ENCODE measurements around the gene SFPQ.
A peak's percentile ranks its signal among the peaks of the same experiment; 100 is the strongest.
"Not testable (repeated sequence)": the region's sequence is repeated elsewhere in the genome, so short reads cannot be mapped to it uniquely, and the experiment has no call there.

The SFPQ gene

DNA sequence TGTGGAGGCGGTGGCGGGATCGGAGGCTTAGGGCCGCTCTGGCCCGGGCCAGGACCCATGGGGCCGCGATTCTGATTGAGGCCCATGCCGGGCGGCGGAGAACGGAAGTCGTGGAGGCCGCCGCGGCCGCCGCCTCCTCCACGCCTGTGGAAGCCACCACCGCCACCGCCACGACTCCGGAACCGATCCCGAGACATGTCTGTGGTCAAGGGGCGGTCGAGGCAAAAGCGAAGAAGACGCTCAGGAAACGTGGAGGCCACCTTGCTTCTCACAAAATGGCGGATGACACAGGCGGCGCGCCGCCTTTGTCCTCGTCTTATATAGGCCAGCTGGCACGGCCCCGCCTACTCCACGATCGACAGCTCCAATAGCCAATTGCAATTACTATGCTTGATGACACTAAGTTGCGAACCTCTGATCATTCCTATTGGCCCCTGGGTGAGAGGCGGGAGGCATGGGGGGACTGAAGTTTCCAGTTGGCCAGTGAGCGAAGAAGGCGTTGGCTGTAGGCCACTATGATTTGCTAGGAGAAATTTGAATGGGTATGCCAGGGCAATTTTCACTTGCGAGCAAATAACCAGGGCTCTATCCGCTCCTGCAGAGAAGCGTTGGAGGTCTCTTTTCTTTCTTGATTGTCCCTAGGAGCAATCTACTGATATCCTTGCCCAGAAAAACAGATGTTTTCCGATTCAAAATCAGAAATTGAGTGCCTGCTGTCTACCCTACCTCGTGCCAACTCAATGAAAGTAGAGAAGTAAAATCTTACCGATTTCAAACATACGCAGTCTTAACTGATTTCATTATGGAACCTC, at the start of gene SFPQ:
SFPQ (minus strand) TSS at position 293 of the 812 bp plus-strand sequence; CDS start at position 197, 96 bp downstream.
- DNase-seq = peak; percentile 99

DNA sequence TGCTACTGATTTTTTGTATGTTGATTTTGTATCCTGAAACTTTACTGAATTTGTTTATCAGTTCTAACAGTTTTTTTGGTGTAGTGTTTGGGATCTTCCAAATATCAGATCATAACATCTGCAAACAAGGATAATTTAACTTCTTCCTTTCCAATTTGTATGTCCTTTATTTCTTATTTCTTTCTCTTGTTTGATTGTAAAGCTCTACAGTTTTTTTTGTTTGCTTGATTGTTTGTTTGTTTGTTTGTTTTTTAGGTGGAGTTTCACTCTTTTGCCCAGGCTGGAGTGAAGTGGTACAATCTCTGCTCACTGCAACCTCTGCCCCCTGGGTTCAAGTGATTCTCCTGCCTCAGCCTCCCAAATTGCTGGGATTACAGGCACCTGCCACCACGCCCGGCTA, 43.8 kb upstream of the SFPQ start:
- DNase-seq = not testable (repeated sequence)

DNA sequence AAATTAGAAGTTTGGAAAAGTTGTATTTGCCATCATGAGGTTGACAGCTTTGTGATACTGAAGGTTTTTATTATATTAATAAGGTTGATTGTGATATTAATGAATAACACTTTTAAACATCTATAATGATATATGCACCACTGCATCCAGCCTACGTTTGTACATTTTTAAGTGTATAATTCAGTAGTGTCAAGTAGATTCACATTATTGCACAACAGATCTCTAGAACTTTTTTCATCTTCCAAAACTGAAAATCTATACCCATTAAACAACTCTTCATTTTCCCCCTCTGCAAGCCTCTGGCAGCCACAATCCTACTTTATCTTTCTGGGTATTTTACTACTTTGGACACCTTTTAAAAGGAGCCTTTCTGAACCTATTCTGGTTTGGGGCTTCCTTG, 38.3 kb upstream of the SFPQ start:
- no peak for DNase-seq

DNA sequence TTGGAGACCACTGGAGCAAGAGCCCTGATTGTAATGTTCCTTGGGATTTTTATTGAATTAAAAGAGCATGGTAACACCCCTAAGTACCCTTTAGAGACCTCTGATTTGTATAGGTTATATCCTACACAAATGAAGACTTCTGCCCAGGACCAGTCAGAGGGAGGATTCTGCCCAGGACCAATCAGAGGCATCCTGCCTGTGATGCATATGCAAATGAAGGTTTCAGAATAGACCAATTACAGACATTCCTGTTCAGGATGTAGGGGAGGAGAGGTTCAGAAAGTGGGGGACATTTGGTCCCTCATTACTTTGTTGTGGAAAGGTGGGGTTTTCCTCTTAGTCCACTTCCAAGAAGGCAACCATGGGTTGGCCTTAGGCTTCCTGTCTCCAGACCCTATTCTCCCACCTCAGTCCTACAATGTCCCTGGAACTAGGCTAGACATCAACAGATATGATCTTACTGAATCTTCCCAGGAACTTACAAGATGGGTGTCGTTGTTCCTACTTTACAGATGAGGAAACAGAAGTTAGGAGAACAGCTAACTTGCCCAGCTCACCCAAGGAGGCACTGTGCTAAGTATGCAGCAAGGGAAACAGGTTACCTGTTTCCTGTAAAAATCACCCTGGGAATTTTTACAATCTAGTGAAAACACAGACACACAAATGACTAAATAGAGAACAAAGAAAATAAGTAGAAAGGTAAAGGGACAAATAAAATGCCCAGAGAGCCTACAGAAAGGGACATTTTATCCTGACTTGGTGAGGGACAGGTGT, 36.8 kb upstream of the SFPQ start:
- no peak for DNase-seq

GRCh38 chr1:35226546-35226945, 33.6 kb upstream of the SFPQ start:
- no peak for DNase-seq

- no peak for DNase-seq
Measured at GRCh38 chr1:35223084-35223630, 30.2 kb upstream of the SFPQ start.

DNA sequence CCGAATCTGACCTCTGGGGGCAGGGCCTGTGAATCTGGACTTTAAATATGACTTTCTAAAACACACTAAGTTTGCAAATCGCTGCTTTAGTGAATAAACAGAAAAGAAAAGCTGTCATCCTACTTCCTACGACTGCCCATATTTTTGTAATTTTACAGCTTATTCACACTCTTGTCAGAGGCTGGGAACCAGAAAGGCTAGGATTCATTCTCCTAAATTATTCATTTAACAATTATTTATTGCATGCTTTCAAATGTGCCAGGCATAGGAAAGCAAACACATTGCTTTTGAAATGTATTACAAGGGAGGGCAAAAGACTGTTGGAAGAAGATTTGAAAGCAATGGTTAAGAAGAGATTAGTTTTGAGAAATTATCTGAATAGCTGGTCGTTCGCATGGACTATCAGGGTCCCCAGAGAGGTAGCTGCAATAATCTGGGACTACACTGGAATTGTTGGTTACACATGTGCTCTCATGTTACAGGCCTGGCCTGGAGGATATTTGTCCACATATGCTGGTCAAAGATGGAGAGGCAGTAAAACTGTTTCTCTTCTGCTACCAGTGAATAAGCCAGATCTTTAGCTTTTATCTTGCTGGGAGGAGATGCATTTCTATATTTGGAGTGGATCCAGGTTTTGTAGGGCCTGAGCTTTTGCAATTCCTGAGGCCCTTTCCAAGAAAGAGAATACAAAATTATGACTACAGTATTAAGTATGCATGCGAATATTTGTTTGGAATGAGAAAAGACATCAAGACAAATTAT, 29.6 kb upstream of the SFPQ start:
- peak; percentile 75 for DNase-seq

- peak; percentile 21 for DNase-seq
Measured at GRCh38 chr1:35220976-35221375, 28.0 kb upstream of the SFPQ start.

DNA sequence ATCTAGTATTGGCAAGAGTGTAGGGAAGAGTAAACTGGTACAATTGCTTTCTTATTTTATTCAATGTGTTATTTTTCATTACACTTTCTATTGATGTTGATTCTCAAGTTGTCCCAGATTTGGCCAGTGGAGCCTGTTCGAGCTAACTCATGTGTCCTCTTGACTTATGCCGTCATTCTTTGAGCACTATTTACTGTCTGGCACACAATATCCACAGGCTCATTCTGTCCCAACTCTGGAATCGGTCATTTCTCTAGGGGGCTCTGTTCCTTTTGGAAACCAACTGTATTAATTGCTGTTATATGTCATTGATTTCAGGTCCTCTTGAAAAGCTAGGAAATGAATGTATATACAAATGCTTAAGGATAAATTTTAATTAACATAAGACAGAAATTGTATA, 22.4 kb upstream of the SFPQ start:
- no peak for DNase-seq

DNA sequence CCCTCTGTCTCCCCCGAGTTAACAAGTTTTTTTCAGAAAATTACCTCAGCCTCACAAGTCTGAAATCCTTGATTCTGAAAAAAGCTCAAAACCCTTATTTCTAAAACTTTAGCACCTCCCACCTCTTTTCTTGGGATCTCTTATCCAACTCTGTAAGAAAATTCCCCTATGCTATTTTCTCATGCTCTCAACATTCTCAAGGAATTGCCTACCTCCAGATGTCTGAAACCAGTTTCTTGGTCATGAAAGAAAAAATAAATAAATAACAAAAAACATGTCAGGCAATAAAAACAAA, 18.1 kb upstream of the SFPQ start:
- no peak for DNase-seq

DNA sequence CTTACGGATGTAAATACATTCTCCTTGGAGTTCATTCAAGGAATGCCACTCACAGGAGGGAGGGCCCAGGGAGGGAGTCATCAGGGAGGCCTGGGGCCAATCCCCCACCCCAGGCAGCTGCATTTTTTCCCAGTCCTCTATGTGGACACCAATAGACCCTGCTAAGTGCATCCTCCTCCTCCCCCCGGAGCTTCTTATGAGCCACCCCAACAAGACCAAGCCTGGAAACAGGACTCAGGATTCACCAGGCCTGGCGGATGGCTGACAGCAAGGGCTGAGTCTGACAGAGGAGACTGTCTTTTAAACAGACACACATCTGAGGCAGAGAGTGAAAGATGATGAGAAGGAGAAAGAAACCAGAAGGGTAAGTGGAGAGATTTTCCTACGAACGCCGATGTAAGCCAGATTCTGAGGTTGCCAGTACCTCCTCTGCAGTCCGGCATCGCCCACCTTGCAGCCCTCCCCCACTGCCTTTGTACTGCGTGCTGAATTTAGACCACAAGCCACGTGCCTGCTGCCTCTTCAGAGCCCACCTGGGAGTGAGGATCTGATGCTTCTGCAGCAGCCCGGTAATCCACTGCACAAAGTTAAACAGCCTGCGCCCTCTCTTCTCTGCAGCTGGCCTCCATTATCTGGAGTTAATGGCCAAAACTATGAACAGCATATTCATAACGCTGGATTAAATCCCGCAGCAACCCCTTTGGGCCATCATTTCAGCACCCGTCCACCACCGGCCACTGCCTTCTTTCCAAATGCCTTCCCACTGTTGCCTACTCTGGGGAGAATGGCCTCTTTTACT, 17.6 kb upstream of the SFPQ start:
- no peak for DNase-seq

DNA sequence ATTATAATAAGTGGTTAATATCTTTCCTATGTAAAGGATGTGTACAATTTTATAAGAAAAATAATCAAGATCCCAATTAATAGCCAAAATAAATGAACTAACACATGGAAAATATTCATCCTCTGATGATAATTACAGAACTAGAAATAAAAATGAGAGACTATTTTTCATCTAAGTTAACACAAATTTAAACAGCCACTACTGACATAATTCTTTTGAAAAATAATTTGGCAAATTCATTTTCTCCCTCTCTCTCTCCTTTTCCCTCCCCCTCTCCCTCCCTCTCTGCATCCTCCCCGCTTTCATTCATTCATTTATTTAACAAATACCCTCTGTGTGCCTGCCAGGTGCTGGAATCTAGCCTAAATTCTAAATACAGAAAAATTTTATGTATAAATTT, 10.3 kb upstream of the SFPQ start:
- DNase-seq = no peak

DNA sequence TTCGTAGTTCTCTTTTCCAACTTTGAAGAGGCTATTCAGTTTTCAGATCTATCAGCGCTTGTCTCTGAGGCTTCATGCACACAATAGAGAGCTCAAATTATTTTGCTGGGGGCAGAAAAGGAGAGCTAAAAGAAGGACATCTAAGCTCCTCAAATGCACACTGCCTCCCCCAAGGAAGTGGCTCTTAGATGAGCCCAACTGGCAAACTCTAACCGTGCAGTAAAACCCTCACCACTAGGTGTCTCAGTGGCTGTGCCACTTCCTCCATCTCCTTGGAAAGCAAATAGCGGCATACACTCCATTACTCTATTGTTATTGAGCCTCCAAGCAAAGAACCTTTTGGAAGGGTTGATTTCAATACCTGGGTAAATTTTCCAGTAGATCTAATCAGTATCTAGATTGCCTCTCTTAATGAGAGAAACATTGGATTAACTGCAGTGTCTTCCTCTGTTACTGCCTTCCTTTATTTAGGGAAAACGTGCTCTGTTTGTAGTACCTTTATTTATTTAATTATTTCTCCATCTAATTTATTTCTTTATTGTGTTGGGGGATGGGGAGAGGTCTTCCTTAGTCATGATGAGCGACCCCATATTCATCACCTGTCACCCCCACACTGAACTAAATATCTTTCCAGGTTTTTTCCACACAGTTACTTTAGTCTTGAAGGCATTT, 9.2 kb upstream of the SFPQ start:
- peak; percentile 75 for DNase-seq

- no peak for DNase-seq
Measured at GRCh38 chr1:35201631-35202030, 8.7 kb upstream of the SFPQ start.

- DNase-seq = peak; percentile 79
Measured at GRCh38 chr1:35192056-35192852, 691 bp downstream of the SFPQ start.

- DNase-seq = no peak
Measured at GRCh38 chr1:35191429-35192055, 1.4 kb downstream of the SFPQ start.

GRCh38 chr1:35190784-35191183, 2.2 kb downstream of the SFPQ start:
- DNase-seq = no peak

DNA sequence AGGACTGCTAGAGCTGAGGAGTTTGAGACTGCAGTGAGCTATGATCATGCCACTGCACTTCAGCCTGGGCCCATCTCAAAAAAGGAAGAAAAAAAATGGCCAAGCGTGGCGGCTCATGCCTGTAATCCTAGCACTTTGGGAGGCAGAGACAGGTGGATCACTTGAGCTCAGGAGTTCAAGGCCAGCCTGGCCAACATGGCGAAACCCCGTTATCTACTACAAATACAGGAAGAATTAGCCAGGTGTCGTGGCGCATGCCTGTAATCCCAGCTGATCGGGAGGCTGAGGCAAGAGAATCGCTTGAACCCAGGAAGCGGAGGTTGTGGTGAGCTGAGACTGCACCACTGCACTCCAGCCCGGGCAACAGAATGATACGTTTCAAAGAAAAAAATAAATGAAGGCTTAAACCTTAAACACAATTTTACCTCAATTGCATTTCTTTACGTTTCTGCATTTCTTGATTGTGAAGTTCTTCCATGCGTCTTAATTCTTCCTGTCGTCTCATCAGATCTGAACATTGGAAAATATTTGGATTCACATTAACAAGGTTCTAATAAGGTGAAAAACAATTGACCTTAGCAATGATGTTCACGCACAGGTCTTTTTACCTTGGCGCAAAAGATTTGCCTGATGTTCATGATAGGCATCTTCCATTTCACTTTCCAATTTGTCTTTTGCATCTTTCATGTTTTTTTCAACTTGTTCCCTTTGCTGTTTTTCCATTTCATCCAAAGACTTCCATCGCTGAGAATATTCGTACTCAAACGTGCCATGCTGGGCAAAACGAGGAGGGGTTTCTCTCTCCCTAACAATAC, 4.2 kb downstream of the SFPQ start:
- DNase-seq = no peak

DNA sequence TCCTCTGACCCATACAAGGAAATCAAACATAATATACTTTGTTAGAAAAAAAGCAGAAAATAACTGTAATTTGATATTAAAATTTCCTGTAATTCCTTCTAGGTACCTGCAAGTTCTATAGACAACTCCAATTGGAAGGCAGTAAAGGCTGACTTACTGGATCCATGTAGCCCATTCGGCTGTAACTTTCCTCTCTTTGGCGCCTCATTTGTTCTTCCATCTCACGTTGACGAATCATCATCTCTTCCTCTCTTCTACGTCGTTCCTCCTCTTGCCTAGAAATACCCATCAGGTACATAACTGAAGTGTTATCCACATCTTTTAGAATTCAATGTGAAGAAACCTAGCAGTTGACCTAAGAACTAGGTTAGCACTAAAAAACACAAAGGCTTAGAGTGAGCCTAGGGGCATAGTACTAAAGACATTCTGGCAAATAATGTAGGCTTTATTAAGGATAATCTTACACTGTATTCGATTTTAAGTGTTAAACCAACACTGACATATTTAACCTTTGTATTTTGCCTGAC, 5.1 kb downstream of the SFPQ start:
- no peak for DNase-seq
